Epidermal melanocyte (primary cell): ENCODE data around the gene ROS1.
"Not testable (repeated sequence)": the region's sequence is repeated elsewhere in the genome, so short reads cannot be mapped to it uniquely, and the experiment has no call there.

Source experiments
- DNase-seq: peaks from one replicate; pipeline ENCODE4 v3.0.0; 2011; ENCODE audit warnings: low spot score; ENCODE audit not compliant: insufficient read length

ROS1 gene

GRCh38 chr6:117425431-117426153, at the start of gene ROS1:
TSS of gene ROS1 (minus strand) at chr6:117425942. CDS start at chr6:117425656, 286 bp downstream.
- no peak for DNase-seq

DNA sequence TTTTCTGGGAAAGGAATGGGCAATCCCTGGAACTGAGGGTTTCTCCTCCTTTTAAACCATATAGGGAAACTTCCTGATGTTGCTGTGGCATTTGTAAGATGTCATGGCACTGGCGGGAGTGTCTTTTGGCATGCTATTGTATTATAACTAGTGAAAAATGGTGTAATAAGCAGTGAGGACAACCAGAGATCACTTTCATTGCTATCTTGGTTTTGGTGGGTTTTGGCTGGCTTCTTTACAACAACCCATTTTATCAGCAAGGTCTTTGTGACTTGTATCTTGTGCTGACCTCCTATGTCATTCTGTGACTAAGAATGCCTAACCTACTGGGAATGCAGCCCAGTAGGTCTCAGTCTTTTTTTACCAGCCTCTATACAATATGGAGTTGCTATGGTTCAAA, 47.7 kb upstream of the ROS1 start:
- no peak for DNase-seq

DNA sequence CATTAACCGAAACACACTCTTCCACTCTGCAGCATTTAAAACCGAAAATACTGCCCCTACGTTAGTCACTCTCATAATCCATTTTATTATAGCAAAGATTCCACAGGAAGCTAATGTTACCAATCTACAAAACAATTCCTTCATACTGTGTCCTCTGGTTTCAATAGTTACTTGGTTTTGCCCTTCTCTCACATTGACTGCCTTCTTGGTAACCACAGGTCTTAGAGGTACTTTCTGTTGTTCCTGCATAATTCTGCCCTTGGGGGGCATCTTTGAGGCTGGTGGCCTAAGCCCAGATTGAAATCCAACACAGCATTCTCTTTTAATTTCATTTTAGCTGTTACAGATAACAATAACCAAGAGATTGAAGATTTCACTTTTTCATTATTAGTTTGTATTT, 46.9 kb upstream of the ROS1 start:
- no peak for DNase-seq

DNA sequence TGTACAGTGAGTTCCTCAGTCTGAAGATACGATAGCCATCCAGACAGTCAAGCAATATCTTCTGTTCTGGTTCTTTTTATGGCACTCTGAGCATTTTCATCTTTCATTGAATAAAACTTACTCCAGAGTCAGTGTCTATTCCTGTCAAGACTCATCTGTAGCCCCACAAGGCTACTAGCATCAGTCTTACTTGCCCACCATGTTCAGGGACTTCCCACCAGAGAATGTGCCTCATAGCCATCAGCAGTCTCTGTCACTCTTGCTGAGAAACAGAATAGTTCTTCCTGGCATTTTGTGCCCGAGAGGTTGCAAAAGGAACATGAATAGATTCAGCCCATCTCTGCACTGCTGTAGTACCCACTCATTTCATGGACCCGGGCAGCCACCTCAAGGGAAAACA, 44.0 kb upstream of the ROS1 start:
- DNase-seq: no peak

GRCh38 chr6:117469356-117469755, 43.6 kb upstream of the ROS1 start:
- no peak for DNase-seq

DNA sequence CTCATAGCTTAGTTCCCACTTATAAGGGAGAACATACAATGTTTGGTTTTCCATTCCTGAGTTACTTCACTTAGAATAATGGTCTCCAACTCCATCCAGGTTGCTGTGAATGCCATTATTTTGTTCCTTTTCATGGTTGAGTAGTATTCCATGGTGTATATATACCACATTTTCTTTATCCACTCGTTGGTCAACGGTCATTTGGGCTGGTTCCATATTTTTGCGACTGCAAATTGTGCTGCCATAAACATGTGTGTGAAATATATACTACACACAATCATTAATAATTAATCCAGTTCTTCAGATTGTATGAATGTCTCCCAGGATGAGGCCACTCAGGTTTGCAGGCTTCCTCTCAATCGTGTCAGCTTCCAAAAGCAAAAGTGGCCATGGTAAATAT, 42.8 kb upstream of the ROS1 start:
- not testable (repeated sequence) for DNase-seq

DNA sequence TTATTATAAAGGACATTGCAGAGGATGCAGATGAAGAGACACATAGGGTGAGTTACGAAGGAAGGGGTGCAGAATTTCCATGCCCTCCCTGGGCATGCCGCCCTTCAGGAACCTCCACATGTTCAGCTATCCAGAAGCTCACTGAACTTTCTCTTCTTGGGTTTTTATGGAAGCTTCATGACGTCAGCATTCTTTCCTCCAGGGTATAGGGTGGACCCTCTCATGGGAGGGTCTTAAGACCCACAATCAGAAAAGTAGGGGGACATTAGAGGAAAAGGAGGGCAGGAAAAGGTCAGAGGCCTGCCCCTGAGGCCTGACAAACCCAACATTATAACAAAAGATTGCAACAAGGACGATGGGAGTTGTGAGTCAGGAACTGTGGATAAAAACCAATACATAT, 42.1 kb upstream of the ROS1 start:
- no peak for DNase-seq

GRCh38 chr6:117465691-117466090, 39.9 kb upstream of the ROS1 start:
- no peak for DNase-seq

GRCh38 chr6:117464700-117465099, 39.0 kb upstream of the ROS1 start:
- no peak for DNase-seq

DNA sequence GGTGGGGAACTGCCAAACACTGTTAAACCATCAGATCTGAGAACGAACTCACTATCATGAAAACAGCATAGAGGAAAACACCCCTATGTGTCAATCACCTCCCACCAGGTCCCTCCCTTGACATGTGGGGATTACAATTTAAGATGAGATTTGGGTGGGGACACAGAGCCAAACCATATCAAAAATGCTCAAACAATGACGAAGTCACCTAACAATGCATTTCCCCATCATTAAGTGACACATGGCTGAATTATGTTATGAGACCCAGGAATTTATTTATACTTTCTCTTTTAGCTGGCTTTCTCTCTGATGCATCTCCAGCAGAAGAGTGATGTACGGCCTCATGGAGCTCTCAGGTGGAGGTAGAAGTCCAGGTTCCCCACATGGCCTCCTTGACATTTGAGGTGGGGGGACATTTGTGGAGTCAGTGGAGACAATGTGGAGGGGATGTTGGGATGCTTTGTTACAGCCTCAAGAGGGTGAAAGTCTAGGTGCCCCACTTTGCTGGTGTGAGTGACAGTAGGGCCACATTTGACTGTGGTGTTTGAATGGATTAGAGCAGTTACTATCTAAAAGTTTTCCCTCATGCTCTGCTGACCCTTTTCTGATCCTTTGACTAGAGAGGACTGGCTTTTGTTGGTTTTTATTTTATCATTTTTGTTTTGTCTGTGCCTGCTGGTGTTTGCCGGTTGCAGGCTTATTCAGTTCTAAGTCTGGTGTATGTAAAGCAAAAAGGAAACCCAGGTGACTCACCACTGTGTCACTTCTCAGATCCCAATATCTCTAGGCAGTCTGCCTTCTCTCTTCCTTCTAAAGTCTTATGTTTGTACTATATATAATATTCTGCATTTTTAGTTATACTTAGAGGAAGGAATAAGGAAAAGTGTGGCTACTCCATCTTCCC, 38.3 kb upstream of the ROS1 start:
- no peak for DNase-seq

- no peak for DNase-seq
Observed at GRCh38 chr6:117459204-117459944, 33.6 kb upstream of the ROS1 start.

- no peak for DNase-seq
Observed at GRCh38 chr6:117456998-117457397, 31.3 kb upstream of the ROS1 start.

DNA sequence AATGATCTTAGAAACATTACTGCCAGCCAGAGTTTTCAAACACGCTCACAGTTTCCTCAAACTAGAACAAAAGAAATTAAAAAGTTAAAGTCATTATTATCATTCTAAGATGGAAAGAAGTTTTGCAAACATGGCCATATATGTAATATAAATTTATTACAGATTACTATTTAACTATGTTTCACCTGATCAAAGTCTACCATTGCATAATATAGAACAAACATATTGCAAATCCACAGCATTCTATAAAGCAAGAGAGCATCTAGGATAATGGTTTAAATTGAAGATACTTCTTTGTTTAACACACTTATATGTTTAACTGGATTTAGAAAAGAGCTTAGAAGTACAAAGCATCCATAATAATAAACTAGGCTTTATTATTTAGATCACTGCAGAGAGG, 30.5 kb upstream of the ROS1 start:
- DNase-seq: no peak

DNA sequence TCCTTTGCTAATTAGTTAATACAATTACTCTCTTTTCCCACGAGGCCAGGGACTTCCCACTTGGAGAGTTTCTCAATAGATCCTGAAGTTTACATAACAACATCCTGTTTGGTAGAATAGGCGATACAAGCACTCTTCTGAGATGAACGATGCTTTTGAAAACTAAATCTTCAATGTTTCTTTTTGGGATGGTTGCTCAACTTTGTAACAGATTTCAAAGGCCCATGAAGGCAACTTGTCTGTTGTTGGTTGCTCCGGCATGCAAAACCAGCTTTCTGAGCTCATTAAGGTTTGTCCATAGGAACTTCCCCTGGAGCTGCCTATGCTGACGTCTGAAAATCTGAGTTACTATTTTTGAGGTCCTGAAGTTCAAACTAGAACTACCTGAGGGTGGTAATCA, 25.9 kb upstream of the ROS1 start:
- DNase-seq: no peak

- no peak for DNase-seq
Observed at GRCh38 chr6:117449549-117450439, 24.1 kb upstream of the ROS1 start.

GRCh38 chr6:117448732-117449485, 23.2 kb upstream of the ROS1 start:
- no peak for DNase-seq

GRCh38 chr6:117448011-117448410, 22.3 kb upstream of the ROS1 start:
- no peak for DNase-seq

DNA sequence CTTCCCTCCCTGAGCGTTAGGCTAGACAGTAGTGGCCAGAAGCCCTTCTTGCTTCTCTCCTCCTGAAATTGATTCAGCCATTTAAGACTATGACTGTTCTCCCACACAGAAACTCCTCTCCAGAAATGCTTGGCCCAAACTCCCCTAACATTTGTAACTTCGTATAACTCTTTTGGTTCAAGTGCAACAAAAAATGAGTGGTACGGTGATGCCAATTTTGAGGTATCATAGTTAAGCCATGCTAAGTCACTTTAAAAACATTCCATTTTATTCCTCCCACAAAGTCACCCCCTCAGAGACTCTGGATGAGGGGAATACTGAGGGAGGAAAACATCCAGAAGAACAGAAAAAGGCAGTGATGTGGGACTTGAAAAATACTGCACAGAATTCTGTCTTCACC, 21.1 kb upstream of the ROS1 start:
- no peak for DNase-seq

- no peak for DNase-seq
Observed at GRCh38 chr6:117444600-117444999, 18.9 kb upstream of the ROS1 start.

DNA sequence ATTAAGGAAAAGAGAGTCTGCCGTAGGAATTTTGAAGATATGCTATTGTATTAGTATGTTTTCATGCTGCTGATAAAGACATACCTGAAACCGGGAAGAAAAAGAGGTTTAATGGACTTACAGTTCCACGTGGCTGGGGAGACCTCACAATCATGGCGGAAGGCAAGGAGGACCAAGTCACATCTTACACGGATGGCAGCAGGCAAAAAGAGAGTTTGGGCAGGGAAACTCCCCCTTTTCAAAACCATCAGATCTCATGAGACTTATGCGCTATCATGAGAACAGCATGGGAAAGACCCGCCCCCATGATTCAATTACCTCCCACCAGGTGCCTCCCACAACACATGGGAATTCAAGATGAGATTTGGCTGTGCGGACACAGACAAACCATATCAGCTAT, 16.6 kb upstream of the ROS1 start:
- DNase-seq: not testable (repeated sequence)
